IMR-90 (cell line): ENCODE results near the gene CD300LF. TPM values are rescaled to one million over a fixed set of nuclear protein-coding genes. Genes with fewer than 3 reads are reported as not detected.
A peak's percentile ranks its signal among the peaks of the same experiment; 100 is the strongest.

Experiments used
- ATAC-seq: fragments of 200-7000 bp; cut with Tn5 transposase; 2 replicates; pipeline ENCODE4 v1.9.1; 2020; ENCODE audit warnings: low read depth, mild to moderate bottlenecking, moderate library complexity
- BruUV-seq: library from RNA; stranded (reverse); fragments of 400-500 nt; replicated peaks from 2 replicates; lab custom pipeline; 2021; lab: Mats Ljungman, UMichigan
- CTCF ChIA-PET: fragments of 300-600 bp; formaldehyde crosslinking; extraction: SDS; loops from one replicate; lab custom pipeline; 2021; ENCODE audit warnings: antibody characterized with exemption; lab: Yijun Ruan, JAX
- POLR2A ChIA-PET: fragments of 300-600 bp; sonication (Branson Sonifier 250); formaldehyde crosslinking; loops from one replicate; lab custom pipeline; 2022; ENCODE audit warnings: antibody characterized with exemption; ENCODE audit not compliant: unreplicated experiment; lab: Charles Lee
- DNase-seq: peaks from one replicate; pipeline ENCODE4 v3.0.0; 2013
- H2AFZ ChIP-seq: replicated peaks from 2 replicates; pipeline ENCODE3; 2013; ENCODE audit warnings: low read length, mild to moderate bottlenecking; ENCODE audit not compliant: poor library complexity
- H2AK5ac ChIP-seq: 2 replicates; pipeline ENCODE4 v1.6.1; 2013; ENCODE audit warnings: low read depth, low read length, inconsistent platforms
- H2AK9ac ChIP-seq: replicated peaks from 2 replicates; pipeline ENCODE3; 2013; ENCODE audit warnings: mild to moderate bottlenecking, low read depth, low read length, moderate library complexity; ENCODE audit not compliant: poor library complexity
- H2BK120ac ChIP-seq: 2 replicates; pipeline ENCODE4 v1.6.1; 2013; ENCODE audit warnings: low read depth, low read length, inconsistent platforms
- H2BK15ac ChIP-seq: 3 replicates; pipeline ENCODE4 v1.6.1; 2013; ENCODE audit warnings: low read depth, low read length, inconsistent platforms
- H2BK20ac ChIP-seq: 2 replicates; pipeline ENCODE4 v1.6.1; 2013; ENCODE audit warnings: low read depth, mild to moderate bottlenecking, inconsistent platforms, low read length, moderate library complexity
- H2BK5ac ChIP-seq: 2 replicates; pipeline ENCODE4 v1.6.1; 2013; ENCODE audit warnings: mild to moderate bottlenecking, low read depth, low read length, inconsistent platforms; ENCODE audit not compliant: poor library complexity, severe bottlenecking
- H3K14ac ChIP-seq: replicated peaks from 2 replicates; pipeline ENCODE4 v1.6.1; 2013; ENCODE audit warnings: low read depth, low read length, inconsistent platforms
- H3K18ac ChIP-seq: 2 replicates; pipeline ENCODE4 v1.6.1; 2013; ENCODE audit warnings: low read depth, low read length, control low read depth
- H3K23ac ChIP-seq: 2 replicates; pipeline ENCODE4 v1.6.1; 2013; ENCODE audit warnings: low read depth, low read length, inconsistent platforms
- H3K27ac ChIP-seq: 2 replicates; pipeline ENCODE4 v1.5.1; 2013; ENCODE audit warnings: mild to moderate bottlenecking, control low read depth, low read length; ENCODE audit not compliant: insufficient read depth
- H3K27me3 ChIP-seq: 2 replicates; pipeline ENCODE4 v1.6.1; 2013; ENCODE audit warnings: low read length; ENCODE audit not compliant: control insufficient read depth, insufficient read depth
- H3K36me3 ChIP-seq: 2 replicates; pipeline ENCODE4 v1.6.1; 2013; ENCODE audit warnings: low read length, mixed read lengths; ENCODE audit not compliant: control insufficient read depth, insufficient read depth
- H3K4ac ChIP-seq: 2 replicates; pipeline ENCODE4 v1.6.1; 2013; ENCODE audit warnings: low read depth, low read length, inconsistent platforms
- H3K4me1 ChIP-seq: 2 replicates; pipeline ENCODE4 v1.6.1; 2013; ENCODE audit warnings: low read length, mixed read lengths; ENCODE audit not compliant: control insufficient read depth, insufficient read depth
- H3K4me2 ChIP-seq: 2 replicates; pipeline ENCODE4 v1.6.1; 2013; ENCODE audit warnings: low read depth, mild to moderate bottlenecking, control low read depth, low read length, moderate library complexity
- H3K4me3 ChIP-seq: 2 replicates; pipeline ENCODE4 v1.5.1; 2013; ENCODE audit warnings: low read depth, mild to moderate bottlenecking, control low read depth, low read length, moderate library complexity; ENCODE audit not compliant: insufficient read depth
- H3K56ac ChIP-seq: 2 replicates; pipeline ENCODE4 v1.6.1; 2013; ENCODE audit warnings: low read length, inconsistent platforms; ENCODE audit not compliant: insufficient read depth; ENCODE audit errors: extremely low read depth
- H3K79me1 ChIP-seq, 2 experiments: 2 replicates each; pipeline ENCODE4 v1.6.1; 2013; ENCODE audit warnings: low read length in 2 of 2, inconsistent platforms in 1 of 2, low read depth in 1 of 2
- H3K9ac ChIP-seq: 2 replicates; pipeline ENCODE4 v1.6.1; 2013; ENCODE audit warnings: low read depth, low read length, control low read depth
- H3K9me1 ChIP-seq: 2 replicates; pipeline ENCODE4 v1.6.1; 2013; ENCODE audit warnings: low read length, inconsistent platforms; ENCODE audit not compliant: insufficient read depth
- H3K9me3 ChIP-seq: 2 replicates; pipeline ENCODE4 v1.6.1; 2013; ENCODE audit warnings: low read length; ENCODE audit not compliant: control insufficient read depth, insufficient read depth
- H4K20me1 ChIP-seq: 2 replicates; pipeline ENCODE4 v1.6.1; 2013; ENCODE audit warnings: low read length, inconsistent platforms; ENCODE audit not compliant: insufficient read depth
- H4K5ac ChIP-seq: 2 replicates; pipeline ENCODE4 v1.6.1; 2013; ENCODE audit warnings: mild to moderate bottlenecking, low read depth, low read length, control low read depth
- H4K8ac ChIP-seq, 2 experiments: 2 replicates each; pipeline ENCODE4 v1.6.1; 2013; ENCODE audit warnings: low read depth in 2 of 2, low read length in 2 of 2, control low read depth in 1 of 2, inconsistent platforms in 1 of 2
- H4K91ac ChIP-seq: 2 replicates; pipeline ENCODE4 v1.6.1; 2013; ENCODE audit warnings: low read depth, low read length, inconsistent platforms; ENCODE audit not compliant: insufficient read depth
- BHLHE40 ChIP-seq: fragments of 150-350 bp; IDR thresholded peaks from 2 replicates; pipeline ENCODE4 v1.6.1; 2016; ENCODE audit warnings: mild to moderate bottlenecking, low read depth, low read length
- CHD1 ChIP-seq: IDR thresholded peaks from 2 replicates; pipeline ENCODE4 v1.6.1; 2012; ENCODE audit warnings: low read depth, low read length, improper control_type of control experiment
- FOS ChIP-seq: fragments of 150-350 bp; IDR thresholded peaks from 2 replicates; pipeline ENCODE4 v1.6.1; 2016; ENCODE audit warnings: low read depth, low read length
- MAFK ChIP-seq: IDR thresholded peaks from 2 replicates; pipeline ENCODE4 v1.6.1; 2012; ENCODE audit warnings: low read depth, low read length, improper control_type of control experiment
- MAZ ChIP-seq: IDR thresholded peaks from 2 replicates; pipeline ENCODE4 v1.6.1; 2012; ENCODE audit warnings: low read depth, mild to moderate bottlenecking, low read length, improper control_type of control experiment, moderate library complexity, borderline replicate concordance
- RFX5 ChIP-seq: IDR thresholded peaks from 2 replicates; pipeline ENCODE4 v1.8.0; 2012; ENCODE audit warnings: low read depth, mild to moderate bottlenecking, low read length, moderate library complexity
- WGBS, 2 experiments: methylation state at CpG; one replicate each; pipeline versions ENCODE4 v1.1.5 to v1.1.7; 2013; ENCODE audit warnings: missing lambda C conversion rate in 2 of 2; ENCODE audit not compliant: insufficient read length in 1 of 2; ENCODE audit errors: extremely low coverage in 2 of 2; 5-methylcytosine and 5-hydroxymethylcytosine counted together
- dilution Hi-C: fragments of 300-500 bp; cut with HindIII; formaldehyde crosslinking; loops from one replicate; pipeline ENCODE4 v1.14.3; 2018; ENCODE audit warnings: low sequenced_read_pairs; ENCODE audit not compliant: unreplicated experiment
- in situ Hi-C: fragments of 300-500 bp; cut with MboI; formaldehyde crosslinking; loops from 3 replicates; pipeline ENCODE4 v1.14.3; 2019; ENCODE audit warnings: low sequenced_read_pairs, inconsistent platforms, mixed read lengths
- intact Hi-C: fragments of 100-400 bp; cut with micrococcal nuclease; formaldehyde crosslinking; loops from 2 replicates; pipeline ENCODE4 v1.10.0; 2022
- polyA plus RNA-seq, 3 experiments: library from polyadenylated mRNA; depleted of rRNA; stranded (reverse); fragments of >200 nt; gene quantifications; 2 replicates each; pipeline ENCODE4 v1.2.3, GENCODE V29; 2012; ENCODE audit warnings: low replicate concordance in 1 of 3
- total RNA-seq: library from RNA; depleted of rRNA; stranded (reverse); fragments of >200 nt; gene quantifications from 2 replicates; pipeline ENCODE4 v1.2.3, GENCODE V29; 2012

Gene CD300LF
- total and polyA plus RNA-seq, 2 of the 4 experiments (the other 2 are of a cell fraction), result not detected

- H3K36me3 ChIP-seq, result no peaks in the 10 kb centered on the region
- BruUV-seq, result no TSS peak
- no peak for DNase-seq
These were observed 19.5 kb upstream of the CD300LF start for GRCh38 chr17:74732042-74732867.

More at GRCh38 chr17:74732042-74732867, 19.5 kb upstream of the CD300LF start:
- Histone ChIP-seq H3K18ac (no peak overlapping the region), H3K27ac (no peak overlapping the region), H2AK9ac (no peak overlapping the region), H3K4ac (no peak overlapping the region), H2BK15ac (no peak overlapping the region), H3K56ac (no peak overlapping the region), H4K20me1 (no peaks in the 10 kb centered on the region), H4K8ac (no peak overlapping the region), H3K9me1 (no peaks in the 10 kb centered on the region), H4K5ac (no peak overlapping the region), H3K27me3 (peaks cover 24% of the 10 kb centered on the region), H4K91ac (no peak overlapping the region), H3K23ac (no peak overlapping the region), H3K14ac (no peak overlapping the region), H3K79me1 (no peaks in the 10 kb centered on the region), H2BK120ac (no peak overlapping the region), H2AFZ (no peak overlapping the region), H2BK20ac (no peak overlapping the region), H3K9ac (no peak overlapping the region), H2BK5ac (peak overlapping the region; percentile 65), H3K9me3 (peaks cover 3% of the 10 kb centered on the region; the same call in 1 of the 2 replicates), H3K4me3 (no peak overlapping the region), H3K4me1 (no peaks in the 10 kb centered on the region; the same call in 1 of the 2 replicates), H2AK5ac (no peak overlapping the region), H3K4me2 (no peak overlapping the region)
- intact Hi-C loops (no loop called here), dilution Hi-C loops (no loop called here), in situ Hi-C loops (no loop called here)
- POLR2A ChIA-PET, result no interaction called here
- no peak for ATAC-seq
- TF ChIP-seq MAZ (no peak), MAFK (no peak), FOS (no peak), BHLHE40 (no peak), CHD1 (no peak), RFX5 (no peak)
- CTCF ChIA-PET, result no interaction called here
- 56 to 100% methylated on average over 3 to 5 of the region's 12 CpGs for WGBS, 2 experiments
